HepG2 (cell line): Measurements from ENCODE around the gene SERPINB1. TPM values are rescaled to one million over a fixed set of nuclear protein-coding genes. Genes with fewer than 3 reads are reported as not detected.

Experiments
- ATAC-seq: fragments of 200-7000 bp; cut with Tn5 transposase; 3 replicates; pipeline ENCODE4 v1.9.1; 2020; ENCODE audit warnings: mild to moderate bottlenecking, moderate library complexity
- BruUV-seq: library from RNA; stranded (reverse); fragments of 400-500 nt; replicated peaks from 2 replicates; lab custom pipeline; 2021; lab: Mats Ljungman, UMichigan
- CTCF ChIA-PET: fragments of 300-600 bp; formaldehyde crosslinking; extraction: SDS; loops from one replicate; lab custom pipeline; 2021; ENCODE audit warnings: low total read pairs, inconsistent platforms, low intra/inter-chr PET ratio; lab: Yijun Ruan, JAX
- POLR2A ChIA-PET: fragments of 350-600 bp; sonication (Branson Sonifier 250); formaldehyde crosslinking; loops from one replicate; lab custom pipeline; 2020; ENCODE audit warnings: antibody characterized with exemption, inconsistent platforms; lab: Yijun Ruan, JAX
- DNase-seq: peaks from one replicate; pipeline ENCODE4 v3.0.0-alpha.2; 2015; ENCODE audit warnings: low spot score
- FAIRE-seq: peaks from 3 replicates; lab custom pipeline; 2011; peaks lifted over from hg19 to GRCh38; lab: Jason Lieb, UNC
- H2AFZ ChIP-seq: one replicate; pipeline ENCODE4 v1.6.1; 2011; ENCODE audit warnings: low read length, inconsistent platforms
- H3K27ac ChIP-seq: fragments of 300-600 bp; 3 replicates; pipeline ENCODE4 v1.8.0; 2011; ENCODE audit warnings: mixed run types, mild to moderate bottlenecking, mixed read lengths, low read length, inconsistent platforms; ENCODE audit not compliant: insufficient read depth; ENCODE audit errors: extremely low read length
- H3K27me3 ChIP-seq, 2 experiments: fragments of 200-600 bp in 1 of 2; 2 replicates in 1 of 2; 3 replicates in 1 of 2; pipeline versions ENCODE4 v1.6.0 to v1.8.0; 2011; ENCODE audit warnings: low read length in 2 of 2, mild to moderate bottlenecking in 2 of 2, moderate library complexity in 2 of 2, inconsistent platforms in 1 of 2; ENCODE audit not compliant: insufficient read depth in 2 of 2, control insufficient read depth in 1 of 2
- H3K36me3 ChIP-seq, 2 experiments: fragments of 200-600 bp in 1 of 2; replicated peaks in 1 of 2; 2 replicates in 1 of 2; 3 replicates in 1 of 2; pipeline versions ENCODE4 v1.5.1 to v1.8.0; 2011; ENCODE audit warnings: low read length in 2 of 2, inconsistent platforms in 1 of 2; ENCODE audit not compliant: insufficient read depth in 2 of 2, control insufficient read depth in 1 of 2
- H3K4me1 ChIP-seq: 2 replicates; pipeline ENCODE4 v1.5.1; 2012; ENCODE audit warnings: low read length, inconsistent platforms; ENCODE audit not compliant: insufficient read depth
- H3K4me2 ChIP-seq: 2 replicates; pipeline ENCODE4 v1.6.0; 2011; ENCODE audit warnings: low read depth, low read length, inconsistent platforms
- H3K4me3 ChIP-seq, 3 experiments: fragments of 200-600 bp in 1 of 3; sonication (generic), shearing (Covaris generic) in 1 of 3; replicated peaks in 1 of 3; 2 replicates each; pipeline ENCODE4 v1.5.1; 2011 to 2016; ENCODE audit warnings: low read length in 3 of 3, inconsistent platforms in 2 of 3, low read depth in 2 of 3, mild to moderate bottlenecking in 2 of 3, control low read depth in 1 of 3, mixed read lengths in 1 of 3; ENCODE audit not compliant: insufficient read depth in 1 of 3
- H3K79me2 ChIP-seq: one replicate; pipeline ENCODE4 v1.6.1; 2011; ENCODE audit warnings: low read length, inconsistent platforms; ENCODE audit not compliant: insufficient read depth
- H3K9ac ChIP-seq: 2 replicates; pipeline ENCODE4 v1.6.0; 2011; ENCODE audit warnings: mild to moderate bottlenecking, low read depth, low read length, inconsistent platforms; ENCODE audit not compliant: insufficient read depth
- H3K9me3 ChIP-seq: 2 replicates; pipeline ENCODE4 v1.5.1; 2012; ENCODE audit warnings: mild to moderate bottlenecking, low read length
- H4K20me1 ChIP-seq: 2 replicates; pipeline ENCODE4 v1.6.0; 2011; ENCODE audit warnings: inconsistent platforms, mild to moderate bottlenecking, low read length, moderate library complexity; ENCODE audit not compliant: insufficient read depth
- CENPX ChIP-seq: sonication (generic); formaldehyde crosslinking; IDR thresholded peaks from 2 replicates; pipeline ENCODE4 v1.9.0; 2021; ENCODE audit warnings: mild to moderate bottlenecking, missing genetic modification reagents, moderate library complexity
- CREB3 ChIP-seq: sonication (generic); formaldehyde crosslinking; IDR thresholded peaks from 2 replicates; pipeline ENCODE4 v1.5.0; 2020; ENCODE audit warnings: missing genetic modification reagents
- GPN1 ChIP-seq: sonication (generic); formaldehyde crosslinking; IDR thresholded peaks from 2 replicates; pipeline ENCODE4 v1.5.1; 2020; ENCODE audit warnings: missing genetic modification reagents, borderline replicate concordance
- JDP2 ChIP-seq: sonication (generic); formaldehyde crosslinking; IDR thresholded peaks from 2 replicates; pipeline ENCODE4 v1.8.1; 2022; ENCODE audit warnings: missing genetic modification reagents, borderline replicate concordance
- KDM1A ChIP-seq: IDR thresholded peaks from 2 replicates; pipeline ENCODE4 v1.6.1; 2016; ENCODE audit warnings: missing compliant biosample characterization
- SMAD1 ChIP-seq: sonication (generic); formaldehyde crosslinking; IDR thresholded peaks from 2 replicates; pipeline ENCODE4 v1.4.0; 2020; ENCODE audit warnings: missing genetic modification reagents, low read depth, mild to moderate bottlenecking, borderline replicate concordance
- WGBS: methylation state at CpG from one replicate; pipeline ENCODE4 v1.1.6; 2017; ENCODE audit warnings: low lambda C conversion rate; 5-methylcytosine and 5-hydroxymethylcytosine counted together
- in situ Hi-C: cut with HindIII; loops from 2 replicates; pipeline ENCODE4 v1.10.0; 2017; ENCODE audit warnings: low pct_unique_long_range_greater_than_20kb; ENCODE audit not compliant: extremely low pct_ligation_motif_present
- intact Hi-C: fragments of 100-400 bp; cut with micrococcal nuclease; formaldehyde crosslinking; loops from one replicate; pipeline ENCODE4 v1.10.0; 2022; ENCODE audit not compliant: unreplicated experiment
- polyA plus RNA-seq, 8 experiments: library from polyadenylated mRNA; depleted of rRNA in 3 of 8; stranded (reverse) in 7 of 8; unstranded in 1 of 8; fragments of >200 nt; fragmentation: Illumina TruSeq in 4 of 8; extraction: Trizol in 4 of 8; gene quantifications; 2 replicates each; pipeline versions ENCODE4 v1.2.1 to v1.2.3, GENCODE V29; 2011 to 2016; ENCODE audit warnings: low read depth in 4 of 8, missing spikeins in 1 of 8, mixed read lengths in 1 of 8; ENCODE audit not compliant: insufficient read depth in 1 of 8
- total RNA-seq, 5 experiments: library from RNA; depleted of rRNA; stranded (reverse); fragments of >200 nt; fragmentation: Illumina TruSeq; extraction: Trizol; gene quantifications; 2 replicates each; pipeline ENCODE4 v1.2.3, GENCODE V29; 2016; ENCODE audit warnings: low read depth in 1 of 5

Gene SERPINB1
- total and polyA plus RNA-seq, 2 of the 13 experiments (the other 11 are each of a cell fraction or from before 2014, with no cell fraction given), result 41.4 to 60.5 TPM

- Histone ChIP-seq H3K79me2 (no peaks in the 10 kb centered on the region), H3K27ac (no peak overlapping the region), H4K20me1 (no peaks in the 10 kb centered on the region), H3K4me1 (peaks cover 68% of the 10 kb centered on the region), H3K4me2 (no peak overlapping the region), H3K27me3 (no peaks in the 10 kb centered on the region), H2AFZ (no peak overlapping the region), H3K4me3 (no peak overlapping the region), H3K9me3 (no peaks in the 10 kb centered on the region)
- FAIRE-seq (no peak), DNase-seq (no peak), ATAC-seq (no peak)
- intact Hi-C loops, result no loop called here
- ChIA-PET POLR2A (interaction anchor here (1.2 kb wide), 1 partner anchor 14 kb away, joined by 3 read pairs; no protein-coding TSS in a partner anchor), CTCF (no interaction called here)
- in situ Hi-C loops, result no loop called here
- no TSS peak for BruUV-seq
- no peak for TF ChIP-seq SMAD1 (CRISPR knock-in tag)
- TF ChIP-seq CENPX, result no peak
- TF ChIP-seq, all 625 proteins: peak for 0
- Histone ChIP-seq H3K36me3 (no peaks in the 10 kb centered on the region), H3K9ac (no peak overlapping the region)
- WGBS, result 60% methylated on average over 3 of the region's 3 CpGs
These were observed 21.1 kb upstream of the SERPINB1 start for GRCh38 chr6:2862712-2863181.

GRCh38 chr6:2861822-2862164, 20.1 kb upstream of the SERPINB1 start:
- H3K4me1 ChIP-seq, result peaks cover 76% of the 10 kb centered on the region
- ChIA-PET CTCF (no interaction called here), POLR2A (interaction anchor here (1.1 to 2.6 kb wide), 4 partner anchors 11 to 42 kb away, joined by 3 to 7 read pairs (median 5); partner anchors contain the start of genes SERPINB1 and SERPINB9)
- no peak overlapping the region for H3K27ac ChIP-seq
- ATAC-seq (no peak), FAIRE-seq (no peak), DNase-seq (no peak)
- H4K20me1 ChIP-seq, result no peaks in the 10 kb centered on the region
- in situ Hi-C loops, result no loop called here
- no peak overlapping the region for H3K4me2 ChIP-seq
- TF ChIP-seq CREB3 (CRISPR knock-in tag) (no peak), GPN1 (no peak), JDP2 (CRISPR knock-in tag) (no peak), KDM1A (CRISPR knock-in tag) (no peak)
- H3K27me3 ChIP-seq, result no peaks in the 10 kb centered on the region
- intact Hi-C loops, result no loop called here
- H3K9me3 ChIP-seq, result no peaks in the 10 kb centered on the region
- BruUV-seq, result no TSS peak
- WGBS, result no CpG with 5 or more reads among the region's 1 CpG
- H2AFZ ChIP-seq, result no peak overlapping the region
- no peak overlapping the region for H3K4me3 ChIP-seq
- H3K79me2 ChIP-seq, result no peaks in the 10 kb centered on the region
- H3K36me3 ChIP-seq, result no peaks in the 10 kb centered on the region
- H3K9ac ChIP-seq, result no peak overlapping the region
